Fibroblast of skin of back (primary cell): Measurements from ENCODE around the gene PACS2.

ENCODE experiments used
- DNase-seq: peaks from one replicate; pipeline ENCODE4 v3.0.0-alpha.2; 2013

The PACS2 gene

DNA sequence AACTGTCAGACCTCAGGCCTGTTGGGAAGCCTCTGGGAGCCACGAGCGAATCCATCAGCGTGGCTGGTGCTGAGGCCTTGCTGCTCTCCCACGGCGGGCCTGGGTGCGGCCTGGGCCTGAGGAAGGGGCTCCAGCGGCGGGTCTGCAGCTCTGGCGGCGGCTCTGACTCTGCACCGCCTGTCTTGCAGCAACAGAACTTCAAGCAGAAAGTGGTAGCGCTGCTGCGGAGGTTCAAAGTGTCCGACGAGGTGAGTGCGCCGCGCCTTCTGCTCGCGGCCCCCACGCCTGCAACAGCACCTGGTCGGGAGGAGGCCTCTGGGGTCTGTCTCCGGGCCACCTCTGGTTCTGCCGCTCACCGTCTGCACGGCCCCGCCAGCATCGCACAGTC, 55.1 kb downstream of the PACS2 start:
- DNase-seq: no peak

- no peak for DNase-seq
Observed at GRCh38 chr14:105374389-105374788, 59.8 kb downstream of the PACS2 start.

- DNase-seq: no peak
Observed at GRCh38 chr14:105375635-105376057, 61.1 kb downstream of the PACS2 start.

DNA sequence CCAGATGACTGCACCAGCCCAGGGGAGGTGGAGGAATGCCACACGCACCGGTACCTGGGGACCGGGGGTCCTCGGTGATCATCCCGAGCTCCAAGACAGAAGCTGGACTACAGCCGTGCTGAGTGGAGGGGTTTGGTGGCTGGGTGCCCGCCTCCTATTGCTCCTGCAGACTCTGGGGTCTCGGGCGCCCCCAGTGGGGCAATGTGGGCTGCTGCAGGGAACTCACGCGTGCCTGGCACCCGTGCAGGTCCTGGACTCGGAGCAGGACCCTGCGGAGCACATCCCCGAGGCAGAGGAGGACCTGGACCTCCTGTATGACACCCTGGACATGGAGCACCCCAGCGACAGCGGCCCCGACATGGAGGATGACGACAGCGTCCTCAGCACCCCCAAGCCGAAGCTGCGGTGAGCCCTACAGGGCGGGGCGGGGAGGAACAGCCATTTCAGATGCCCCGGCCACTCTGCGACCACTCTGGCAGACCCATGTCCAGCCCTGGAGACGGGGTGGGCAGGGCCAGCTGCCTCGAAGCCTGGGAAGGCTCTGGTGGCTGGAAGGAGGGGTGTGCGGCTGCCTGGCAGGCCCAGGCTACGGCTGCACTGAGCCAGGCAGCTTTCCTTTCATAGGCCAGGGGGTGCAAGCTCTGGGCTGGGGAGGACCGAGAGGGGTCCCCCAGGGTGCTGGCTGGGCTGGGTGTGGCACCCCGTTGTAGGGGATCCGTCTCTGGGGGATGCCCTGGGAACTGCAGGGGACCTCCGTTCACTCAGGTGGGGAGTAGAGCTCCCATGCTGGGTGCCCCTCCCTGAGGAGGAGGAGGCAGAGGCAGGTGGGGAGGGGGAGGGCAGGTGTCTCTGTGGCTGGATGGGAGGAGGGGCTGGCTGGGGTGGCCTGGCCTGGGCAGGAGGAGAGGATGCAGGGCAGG, 62.2 kb downstream of the PACS2 start:
- no peak for DNase-seq

DNA sequence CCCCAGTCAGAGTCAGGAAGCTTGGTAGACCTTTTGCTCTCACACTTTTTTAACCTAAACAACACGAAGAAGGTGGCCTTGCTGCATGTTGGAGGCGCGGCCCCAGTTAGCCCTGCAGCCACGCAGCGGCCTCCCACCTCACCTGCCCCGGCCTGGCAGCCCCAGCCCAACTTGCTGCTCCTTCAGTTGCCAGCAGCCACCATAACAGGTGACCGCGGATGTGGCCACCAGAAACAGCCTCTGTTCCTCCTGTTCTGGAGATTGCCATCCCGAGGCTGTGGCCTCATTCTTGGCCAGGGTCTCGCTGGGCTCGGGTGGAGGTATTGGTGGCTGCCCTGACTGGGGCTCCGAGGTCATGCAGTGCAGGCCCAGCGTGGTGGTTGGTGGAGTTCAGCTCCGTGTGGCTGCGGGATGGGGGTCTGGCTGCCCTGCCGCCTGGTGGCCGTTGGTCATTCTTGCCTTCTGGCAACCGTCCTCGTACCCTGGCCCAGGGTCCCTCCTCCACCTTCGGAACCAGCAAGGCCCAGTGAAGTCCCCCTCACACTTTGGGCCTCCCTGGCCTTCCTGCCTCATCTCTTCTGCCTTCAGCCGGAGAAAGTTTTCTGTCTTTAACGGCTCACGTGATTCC, 63.1 kb downstream of the PACS2 start:
- no peak for DNase-seq

DNA sequence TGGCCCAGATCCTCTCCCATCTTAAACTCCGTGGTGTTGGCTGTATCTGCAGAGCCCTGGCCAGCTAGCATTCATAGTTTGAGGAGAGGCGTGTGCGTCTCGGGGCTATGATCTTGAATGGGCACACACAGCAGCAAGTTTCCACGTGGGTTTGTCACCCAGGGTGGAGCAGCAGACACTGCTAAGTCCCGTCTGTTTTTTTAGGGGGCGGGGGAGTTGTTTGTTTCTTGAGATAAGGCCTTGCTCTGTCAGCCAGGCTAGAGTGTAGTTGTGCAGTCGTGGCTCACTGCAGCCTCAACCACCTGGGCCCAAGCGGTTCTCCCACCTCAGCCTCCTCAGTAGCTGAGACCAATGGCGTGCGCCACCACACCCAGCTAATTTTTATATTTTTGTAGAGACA, 63.7 kb downstream of the PACS2 start:
- no peak for DNase-seq

DNA sequence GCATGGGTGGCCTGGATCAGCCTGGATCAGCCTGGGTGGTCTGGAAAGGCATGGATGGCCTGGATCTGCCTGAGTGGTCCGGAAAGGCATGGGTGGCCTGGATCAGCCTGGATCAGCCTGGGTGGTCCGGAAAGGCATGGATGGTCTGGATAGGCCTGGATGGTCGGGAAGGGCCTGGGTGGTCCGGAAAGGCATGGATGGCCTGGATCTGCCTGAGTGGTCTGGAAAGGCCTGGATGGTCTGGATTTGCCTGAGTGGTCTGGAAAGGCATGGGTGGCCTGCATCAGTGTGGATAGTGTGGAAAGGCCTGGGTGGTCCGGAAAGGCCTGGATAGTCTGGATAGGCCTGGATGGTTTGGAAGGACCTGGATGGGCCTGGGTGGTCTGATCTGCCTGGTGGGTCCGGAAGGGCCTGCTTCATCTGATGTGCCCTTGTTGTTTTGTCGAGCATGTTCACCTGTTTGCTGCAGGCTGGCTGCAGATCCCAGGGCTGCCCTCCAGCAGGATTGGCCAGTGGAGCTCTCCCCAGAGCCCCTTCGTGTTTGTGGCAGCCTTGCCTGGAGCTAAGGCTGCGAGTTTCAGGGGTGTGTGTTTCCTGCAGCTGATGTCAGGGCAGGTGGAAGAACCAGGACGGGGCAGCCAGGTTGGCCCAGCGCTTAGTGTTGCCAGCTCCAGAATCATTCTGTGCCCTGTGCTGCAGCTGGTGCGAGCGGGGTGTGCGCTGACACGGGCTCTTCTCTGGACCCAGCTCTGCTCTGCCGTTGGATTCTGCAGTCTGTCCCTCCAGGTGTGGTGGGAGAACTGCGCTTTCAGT, 64.5 kb downstream of the PACS2 start:
- DNase-seq: no peak

GRCh38 chr14:105379946-105380345, 65.4 kb downstream of the PACS2 start:
- DNase-seq: no peak

GRCh38 chr14:105380756-105381155, 66.2 kb downstream of the PACS2 start:
- DNase-seq: no peak

- DNase-seq: no peak
Observed at GRCh38 chr14:105381446-105382342, 67.1 kb downstream of the PACS2 start.

DNA sequence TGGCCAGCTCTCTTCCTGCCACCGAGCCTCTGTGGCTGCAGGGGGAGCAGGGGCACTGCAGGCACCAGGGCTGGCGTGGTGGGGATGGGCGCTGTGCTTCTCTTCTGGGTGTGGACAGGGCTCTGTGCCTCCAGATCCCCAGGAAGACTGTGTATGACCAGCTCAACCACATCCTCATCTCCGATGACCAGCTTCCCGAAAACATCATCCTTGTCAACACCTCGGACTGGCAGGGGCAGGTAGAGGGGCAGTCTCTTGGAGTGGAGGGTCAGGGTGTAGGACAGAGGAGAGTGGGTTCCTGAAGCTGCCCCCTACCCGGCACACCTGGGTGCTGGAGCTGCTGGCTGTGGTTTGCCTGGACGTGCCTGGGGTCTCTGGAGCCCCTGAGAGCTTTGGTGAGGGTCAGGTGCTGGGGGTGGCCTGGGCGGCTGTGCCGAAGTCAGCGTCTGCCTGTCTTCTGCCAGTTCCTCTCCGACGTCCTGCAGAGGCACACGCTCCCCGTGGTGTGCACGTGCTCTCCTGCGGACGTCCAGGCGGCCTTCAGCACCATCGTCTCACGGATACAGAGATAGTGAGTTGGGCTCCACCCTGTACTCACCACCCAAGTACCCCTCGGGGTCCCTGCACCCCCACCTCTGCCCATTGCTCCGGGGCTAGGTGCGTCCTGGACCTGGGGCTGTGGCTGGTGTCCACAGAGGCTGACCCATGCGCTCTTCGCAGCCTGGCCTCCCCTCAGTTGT, 68.0 kb downstream of the PACS2 start:
- no peak for DNase-seq

GRCh38 chr14:105383083-105383730, 68.7 kb downstream of the PACS2 start:
- no peak for DNase-seq

GRCh38 chr14:105384041-105384557, 69.6 kb downstream of the PACS2 start:
- DNase-seq: no peak

GRCh38 chr14:105384605-105385321, 70.2 kb downstream of the PACS2 start:
- no peak for DNase-seq

DNA sequence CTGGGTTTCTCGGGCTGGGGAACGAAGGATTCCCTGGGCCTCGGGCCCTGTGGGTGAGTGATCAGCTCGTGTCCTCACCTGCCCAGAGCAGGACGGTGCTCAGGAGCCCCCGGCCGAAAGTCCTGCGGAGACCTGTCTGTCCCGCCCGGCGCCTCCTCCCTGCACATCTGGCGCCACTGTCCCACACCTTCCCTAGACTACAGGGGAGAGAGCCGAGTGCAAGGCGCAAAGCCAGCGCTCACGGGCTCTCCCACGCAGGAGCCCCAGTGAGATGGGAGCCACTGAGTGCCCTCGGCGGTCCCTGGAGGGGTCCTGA, 70.7 kb downstream of the PACS2 start:
- no peak for DNase-seq

GRCh38 chr14:105385698-105386365, 71.3 kb downstream of the PACS2 start:
- no peak for DNase-seq

DNA sequence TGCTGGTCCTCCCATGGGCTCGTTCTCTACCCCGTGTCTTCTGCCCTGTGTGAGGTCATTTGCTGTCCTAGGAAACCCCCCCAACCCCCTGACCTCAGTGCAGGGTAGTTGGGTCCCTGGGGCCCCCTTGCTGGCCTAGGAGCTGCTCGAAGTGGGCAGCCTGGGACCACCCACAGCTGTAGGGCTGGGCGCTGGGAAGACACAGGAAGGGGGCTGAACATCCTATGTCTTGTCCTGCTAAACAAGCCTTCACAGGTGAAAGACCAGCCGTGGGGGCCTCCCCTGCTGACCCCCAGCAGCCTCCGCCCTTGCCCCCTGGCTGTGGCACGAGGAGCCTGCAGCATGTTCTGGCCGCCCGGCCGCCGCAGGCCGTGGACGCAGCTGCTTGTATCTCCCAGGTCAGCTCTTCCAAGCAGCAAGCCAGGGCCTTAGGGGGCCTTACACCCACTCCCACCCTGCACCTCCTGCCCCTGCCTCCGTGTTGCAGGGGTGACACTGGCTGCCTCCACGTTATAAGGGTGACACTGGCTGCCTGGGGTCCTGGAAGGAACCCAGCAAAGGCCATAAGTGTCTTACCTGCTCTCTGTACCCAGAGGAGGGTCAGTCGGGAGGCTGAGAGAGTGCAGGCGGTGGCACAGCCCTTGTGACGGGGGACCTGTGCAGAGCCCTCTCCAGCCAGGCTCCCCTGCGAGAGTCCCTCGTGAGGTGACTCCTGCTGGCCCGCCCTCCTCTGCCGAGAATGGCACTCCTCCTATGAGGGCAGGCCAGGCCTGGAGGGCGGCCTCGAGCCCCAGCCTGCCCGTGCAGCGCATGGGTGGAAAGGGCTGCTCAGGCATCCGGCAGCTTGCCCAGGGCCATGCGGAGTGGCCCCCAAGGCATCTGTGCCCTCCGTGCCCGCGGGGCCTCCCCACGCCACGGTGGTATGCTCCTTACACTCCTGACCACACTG, 72.3 kb downstream of the PACS2 start:
- no peak for DNase-seq

DNA sequence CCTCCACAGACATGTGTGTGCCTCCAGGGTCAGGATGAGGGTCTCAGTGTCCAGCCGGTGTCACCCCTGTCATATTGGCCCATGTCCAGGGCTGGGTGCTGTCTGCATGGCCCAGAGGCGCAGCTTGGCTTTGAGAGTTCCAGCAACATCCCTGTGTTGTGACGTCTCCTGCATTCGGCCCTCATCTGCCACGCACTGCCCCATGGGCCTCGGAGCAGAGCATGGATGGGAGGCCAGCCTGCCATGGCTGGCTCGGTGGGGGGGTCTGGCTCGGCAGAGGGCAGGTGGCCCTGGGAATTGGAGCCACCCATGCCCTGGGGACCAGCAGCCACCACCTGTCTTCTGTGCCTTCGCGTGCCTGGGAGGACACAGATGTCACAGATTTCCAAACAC, 73.0 kb downstream of the PACS2 start:
- DNase-seq: no peak
